PC-3 (cell line): Measurements from ENCODE around the gene LRRTM2. TPM values are rescaled to one million over a fixed set of nuclear protein-coding genes. Genes with fewer than 3 reads are reported as not detected.

Source experiments
- ATAC-seq: fragments of 200-7000 bp; cut with Tn5 transposase; 2 replicates; pipeline ENCODE4 v1.9.1; 2020; ENCODE audit warnings: mild to moderate bottlenecking, moderate library complexity
- BruUV-seq: library from RNA; stranded (reverse); fragments of 400-500 nt; replicated peaks from 2 replicates; lab custom pipeline; 2021; lab: Mats Ljungman, UMichigan
- CTCF ChIA-PET: fragments of 300-600 bp; sonication (Branson Sonifier 250); formaldehyde crosslinking; loops from one replicate; lab custom pipeline; 2022; ENCODE audit warnings: antibody characterized with exemption; lab: Charles Lee
- POLR2A ChIA-PET: fragments of 300-600 bp; sonication (Branson Sonifier 250); formaldehyde crosslinking; loops from one replicate; lab custom pipeline; 2022; ENCODE audit warnings: antibody characterized with exemption; ENCODE audit not compliant: unreplicated experiment; lab: Charles Lee
- DNase-seq: peaks from one replicate; pipeline ENCODE4 v3.0.0-alpha.2; 2015
- H2AFZ ChIP-seq: fragments of 300-600 bp; sonication (generic); 2 replicates; pipeline ENCODE4 v1.6.0; 2016; ENCODE audit warnings: antibody characterized with exemption, low read length
- H3F3A ChIP-seq: fragments of 300-600 bp; sonication (generic); one replicate; pipeline ENCODE4 v1.6.0; 2017; ENCODE audit warnings: antibody characterized with exemption, low read length, control low read depth, mild to moderate bottlenecking; ENCODE audit not compliant: unreplicated experiment
- H3K27ac ChIP-seq: fragments of 300-600 bp; sonication (generic); 2 replicates; pipeline ENCODE4 v1.5.1; 2016; ENCODE audit warnings: mild to moderate bottlenecking, low read length
- H3K27me3 ChIP-seq: fragments of 300-600 bp; sonication (generic); 2 replicates; pipeline ENCODE4 v1.6.1; 2016; ENCODE audit warnings: low read length, mixed read lengths
- H3K36me3 ChIP-seq: fragments of 300-600 bp; sonication (generic); 2 replicates; pipeline ENCODE4 v1.6.1; 2016; ENCODE audit warnings: low read depth, mixed run types, low read length, mixed read lengths
- H3K4me1 ChIP-seq: fragments of 300-600 bp; sonication (generic); 2 replicates; pipeline ENCODE4 v1.5.1; 2016; ENCODE audit warnings: low read length; ENCODE audit not compliant: insufficient read depth
- H3K4me2 ChIP-seq: fragments of 300-600 bp; sonication (generic); 2 replicates; pipeline ENCODE4 v1.6.0; 2016; ENCODE audit warnings: low read length
- H3K4me3 ChIP-seq: fragments of 300-600 bp; sonication (generic); 2 replicates; pipeline ENCODE4 v1.5.1; 2016; ENCODE audit warnings: mild to moderate bottlenecking, low read length, mixed read lengths
- H3K79me2 ChIP-seq: fragments of 300-600 bp; sonication (generic); 2 replicates; pipeline ENCODE4 v1.6.1; 2017; ENCODE audit warnings: low read length, mixed read lengths
- H3K9ac ChIP-seq: fragments of 300-600 bp; sonication (generic); 2 replicates; pipeline ENCODE4 v1.6.0; 2016; ENCODE audit warnings: mild to moderate bottlenecking, low read length
- H3K9me2 ChIP-seq: fragments of 300-600 bp; sonication (generic); replicated peaks from 2 replicates; pipeline ENCODE4 v1.6.1; 2016; ENCODE audit warnings: mixed run types, low read length, mixed read lengths
- H3K9me3 ChIP-seq: fragments of 300-600 bp; sonication (generic); 2 replicates; pipeline ENCODE4 v1.6.1; 2016; ENCODE audit warnings: low read length, mixed read lengths
- H4K20me1 ChIP-seq: fragments of 300-600 bp; sonication (generic); 2 replicates; pipeline ENCODE4 v1.6.1; 2016; ENCODE audit warnings: low read length, mixed read lengths
- CTCF ChIP-seq: fragments of 300-600 bp; sonication (generic); conservative IDR thresholded peaks from 2 replicates; pipeline ENCODE4 v1.5.1; 2017; ENCODE audit warnings: antibody characterized with exemption, low read depth, mild to moderate bottlenecking, low read length
- EZH2 ChIP-seq: fragments of 300-600 bp; sonication (generic); IDR thresholded peaks from one replicate; pipeline ENCODE4 v1.6.1; 2017; ENCODE audit warnings: antibody characterized with exemption, mild to moderate bottlenecking, low read length; ENCODE audit not compliant: unreplicated experiment
- EZH2phosphoT487 ChIP-seq: fragments of 300-600 bp; sonication (generic); IDR thresholded peaks from 2 replicates; pipeline ENCODE4 v1.6.1; 2018; ENCODE audit warnings: mild to moderate bottlenecking, antibody characterized with exemption, low read length, borderline replicate concordance
- intact Hi-C: fragments of 100-400 bp; cut with micrococcal nuclease; formaldehyde crosslinking; loops from 2 replicates; pipeline ENCODE4 v1.9.0; 2023
- total RNA-seq: library from RNA; depleted of rRNA; stranded (reverse); fragments of >200 nt; gene quantifications from 2 replicates; pipeline ENCODE4 v1.2.3, GENCODE V29; 2014

Gene LRRTM2
- total RNA-seq, 1 experiment from 2014 or later: not detected

DNA sequence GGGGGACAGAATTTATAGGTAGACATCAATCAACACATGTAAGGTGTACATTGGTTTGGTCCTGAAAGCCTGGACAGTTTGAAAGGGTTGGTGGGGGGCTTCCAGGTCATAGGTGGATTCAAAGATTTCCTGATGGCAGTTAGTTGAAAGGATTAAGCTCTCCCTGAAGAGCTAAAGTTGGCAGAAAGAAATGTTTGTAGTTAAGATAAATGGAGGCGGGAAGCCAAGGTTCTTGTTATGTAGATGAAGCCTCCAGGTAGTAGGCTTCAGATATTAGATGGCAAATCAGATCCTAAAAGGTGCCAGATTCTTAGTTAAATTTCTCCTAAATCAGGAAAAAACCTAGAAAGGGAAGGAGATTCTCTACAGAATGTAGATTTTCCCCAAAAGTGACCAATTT is 9.0 kb upstream of the LRRTM2 start:
- Histone ChIP-seq H4K20me1 (no peaks in the 10 kb centered on the region), H3K4me2 (no peak overlapping the region), H3K9ac (no peak overlapping the region), H3F3A (no peaks in the 10 kb centered on the region), H3K9me3 (no peaks in the 10 kb centered on the region), H3K4me1 (no peaks in the 10 kb centered on the region), H3K4me3 (no peak overlapping the region), H3K27me3 (no peaks in the 10 kb centered on the region), H2AFZ (no peak overlapping the region), H3K36me3 (no peaks in the 10 kb centered on the region), H3K27ac (no peak overlapping the region), H3K79me2 (no peaks in the 10 kb centered on the region), H3K9me2 (no peaks in the 10 kb centered on the region)
- BruUV-seq: no TSS peak
- no peak for TF ChIP-seq EZH2phosphoT487
- ATAC-seq (no peak), DNase-seq (no peak)
- intact Hi-C loops: no loop called here
- CTCF ChIA-PET: no interaction called here
- POLR2A ChIA-PET: no interaction called here

DNA sequence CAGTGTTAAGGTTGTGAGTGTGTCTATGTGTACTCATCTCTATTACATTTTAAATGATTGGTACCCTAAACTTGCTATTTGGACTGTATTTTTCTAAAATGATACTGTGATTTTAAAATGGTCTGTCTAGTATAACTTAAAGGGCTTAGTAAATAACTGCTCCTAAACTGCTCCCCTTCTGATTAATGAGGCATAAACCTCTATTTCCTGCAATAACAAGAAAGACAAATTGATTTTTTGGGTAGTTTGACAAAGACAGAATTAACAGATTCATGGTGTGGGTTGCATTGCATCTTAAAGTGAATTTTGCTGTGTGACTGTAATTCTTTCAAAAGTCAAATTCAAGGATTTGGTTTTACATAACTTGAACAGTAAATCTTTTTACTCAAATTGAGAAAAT is 8.1 kb upstream of the LRRTM2 start:
- no peaks in the 10 kb centered on the region for H3F3A ChIP-seq
- DNase-seq: no peak
- H3K9me2 ChIP-seq: no peaks in the 10 kb centered on the region
- TF ChIP-seq EZH2: no peak
- H3K4me1 ChIP-seq: no peaks in the 10 kb centered on the region
- BruUV-seq: no TSS peak
- CTCF ChIA-PET: no interaction called here
- no peak overlapping the region for H3K9ac ChIP-seq
- no peaks in the 10 kb centered on the region for H3K36me3 ChIP-seq
- H3K79me2 ChIP-seq: no peaks in the 10 kb centered on the region
- POLR2A ChIA-PET: no interaction called here
- H3K4me3 ChIP-seq: no peak overlapping the region
- H3K9me3 ChIP-seq: no peaks in the 10 kb centered on the region
- no peak overlapping the region for H2AFZ ChIP-seq
- no peak overlapping the region for H3K27ac ChIP-seq
- no peaks in the 10 kb centered on the region for H3K27me3 ChIP-seq
- intact Hi-C loops: no loop called here
- no peak for ATAC-seq
- H3K4me2 ChIP-seq: no peak overlapping the region
- no peaks in the 10 kb centered on the region for H4K20me1 ChIP-seq

- no peak overlapping the region for H3K4me2 ChIP-seq
- BruUV-seq: no TSS peak
- H3K4me1 ChIP-seq: no peaks in the 10 kb centered on the region
- POLR2A ChIA-PET: no interaction called here
- H3K27ac ChIP-seq: no peak overlapping the region
- H3K27me3 ChIP-seq: no peaks in the 10 kb centered on the region
- intact Hi-C loops: no loop called here
- H2AFZ ChIP-seq: no peak overlapping the region
- H3K9me2 ChIP-seq: no peaks in the 10 kb centered on the region
- ATAC-seq (no peak), DNase-seq (no peak)
- TF ChIP-seq CTCF (no peak), EZH2phosphoT487 (no peak), EZH2 (no peak)
- no peaks in the 10 kb centered on the region for H3K9me3 ChIP-seq
- H3K4me3 ChIP-seq: no peak overlapping the region
- no peak overlapping the region for H3K9ac ChIP-seq
- no peaks in the 10 kb centered on the region for H3K79me2 ChIP-seq
- H3K36me3 ChIP-seq: no peaks in the 10 kb centered on the region
- CTCF ChIA-PET: no interaction called here
- H4K20me1 ChIP-seq: no peaks in the 10 kb centered on the region
- H3F3A ChIP-seq: no peaks in the 10 kb centered on the region
Measured at GRCh38 chr5:138878437-138879235, 3.5 kb upstream of the LRRTM2 start.
